ENCODE data around the gene ABCC6. TPM values are rescaled to one million over a fixed set of nuclear protein-coding genes. Genes with fewer than 3 reads are reported as not detected.

Gene ABCC6
- total RNA-seq, 2 experiments from 2014 or later: not detected

GRCh38 chr16:16197966-16198365 is 25.3 kb downstream of the ABCC6 start:
- H2AFZ ChIP-seq (ENCODE audit: low read length): no peak overlapping the region
- CTCF ChIA-PET (ENCODE audit: unreplicated experiment): no interaction called here
- no peak overlapping the region for H3K4me3 ChIP-seq (ENCODE audit: low read depth, low read length, poor library complexity, severe bottlenecking)
- no TSS peak for BruUV-seq (replicated peaks)
- no peaks in the 10 kb centered on the region for H3K9me2 ChIP-seq (ENCODE audit: insufficient read depth, low read length)
- H3K36me3 ChIP-seq (ENCODE audit: insufficient read depth, low read length): no peaks in the 10 kb centered on the region
- POLR2A ChIA-PET: no interaction called here
- H3K4me1 ChIP-seq (ENCODE audit: insufficient read depth, low read length, poor library complexity, severe bottlenecking): peaks cover 27% of the 10 kb centered on the region
- no peak overlapping the region for H3K4me2 ChIP-seq (ENCODE audit: low read length)
- no peak for TF ChIP-seq CTCF (conservative IDR thresholded peaks at IDR 0.05; ENCODE audit: low read length)
- no peak for TF ChIP-seq EZH2phosphoT487 (IDR thresholded peaks at IDR 0.05; ENCODE audit: borderline replicate concordance, low read depth, low read length)
- no peaks in the 10 kb centered on the region for H4K20me1 ChIP-seq (ENCODE audit: insufficient read depth, low read length)
- intact Hi-C loops (cut with micrococcal nuclease; ENCODE audit: unreplicated experiment): loop anchor here (5.0 kb wide), 1 partner anchor 431 kb away; no protein-coding TSS in a partner anchor
- no peak for DNase-seq (ENCODE audit: low spot score)
- no peak overlapping the region for H3K27ac ChIP-seq (ENCODE audit: low read depth, low read length, poor library complexity, severe bottlenecking)
- no peaks in the 10 kb centered on the region for H3K9me3 ChIP-seq (ENCODE audit: low read length)
- no peaks in the 10 kb centered on the region for H3K79me2 ChIP-seq (ENCODE audit: insufficient read depth, low read depth, low read length)

DNA sequence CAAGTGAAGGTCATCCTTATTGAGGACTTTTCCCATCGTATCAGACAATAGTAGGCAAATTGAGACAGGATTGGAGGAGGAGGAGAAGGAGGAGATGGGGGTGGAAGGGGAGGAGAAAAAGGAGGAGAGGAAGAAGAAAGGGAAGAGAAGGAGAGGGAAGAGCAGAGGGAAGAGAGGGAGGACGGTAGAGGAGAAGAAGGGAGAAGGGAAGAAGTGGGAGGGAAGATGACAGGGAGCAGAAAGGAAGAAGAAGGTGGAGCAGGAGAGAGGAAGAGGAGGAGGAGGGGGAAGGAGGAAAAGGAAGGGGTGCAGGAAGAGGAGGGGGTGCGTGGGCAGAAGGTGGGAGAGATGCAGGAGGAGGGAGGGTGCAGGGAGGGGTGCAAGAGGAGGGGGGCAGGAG is 26.0 kb downstream of the ABCC6 start:
- H3K36me3 ChIP-seq (ENCODE audit: insufficient read depth, low read length): no peaks in the 10 kb centered on the region
- H3K4me3 ChIP-seq (ENCODE audit: low read depth, low read length, poor library complexity, severe bottlenecking): no peak overlapping the region
- no peak for DNase-seq (ENCODE audit: low spot score)
- no peaks in the 10 kb centered on the region for H3K9me3 ChIP-seq (ENCODE audit: low read length)
- intact Hi-C loops (cut with micrococcal nuclease; ENCODE audit: unreplicated experiment): loop anchor here (5.0 kb wide), 1 partner anchor 430 kb away; no protein-coding TSS in a partner anchor
- H3K4me1 ChIP-seq (ENCODE audit: insufficient read depth, low read length, poor library complexity, severe bottlenecking): peaks cover 27% of the 10 kb centered on the region
- ChIA-PET POLR2A (no interaction called here), CTCF (ENCODE audit: unreplicated experiment) (no interaction called here)
- H3K4me2 ChIP-seq (ENCODE audit: low read length): 0 out of 2 replicates have a peak overlapping the region, but pooled peaks have one; percentile 0
- no peak overlapping the region for H2AFZ ChIP-seq (ENCODE audit: low read length)
- no TSS peak for BruUV-seq (replicated peaks)
- H3K9me2 ChIP-seq (ENCODE audit: insufficient read depth, low read length): no peaks in the 10 kb centered on the region
- H3K27ac ChIP-seq (ENCODE audit: low read depth, low read length, poor library complexity, severe bottlenecking): no peak overlapping the region
- H3K79me2 ChIP-seq (ENCODE audit: insufficient read depth, low read depth, low read length): no peaks in the 10 kb centered on the region
- no peaks in the 10 kb centered on the region for H4K20me1 ChIP-seq (ENCODE audit: insufficient read depth, low read length)
- TF ChIP-seq CTCF (conservative IDR thresholded peaks at IDR 0.05; ENCODE audit: low read length): no peak
- no peak for TF ChIP-seq EZH2phosphoT487 (IDR thresholded peaks at IDR 0.05; ENCODE audit: borderline replicate concordance, low read depth, low read length)

DNA sequence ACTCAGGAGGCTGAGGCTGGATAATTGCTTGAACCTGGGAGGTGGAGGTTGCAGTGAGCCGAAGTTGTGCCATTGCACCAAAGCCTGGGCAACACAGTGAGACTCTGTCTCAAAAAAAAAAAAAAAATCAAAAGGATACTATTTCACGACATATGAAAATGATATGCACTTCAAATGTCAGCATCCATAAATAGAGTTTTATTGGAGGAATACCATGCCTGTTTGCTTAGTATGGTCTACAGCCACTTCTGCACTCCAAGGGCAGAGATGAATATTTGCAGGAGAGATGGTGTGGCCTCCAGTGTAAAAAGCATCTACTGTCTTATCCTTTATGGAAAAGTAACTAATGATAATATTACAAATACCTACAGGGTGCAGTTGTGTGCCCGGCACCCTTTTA is 27.2 kb downstream of the ABCC6 start:
- Histone ChIP-seq H3K9me2 (ENCODE audit: insufficient read depth, low read length) (no peaks in the 10 kb centered on the region), H4K20me1 (ENCODE audit: insufficient read depth, low read length) (no peaks in the 10 kb centered on the region), H3K9me3 (ENCODE audit: low read length) (no peaks in the 10 kb centered on the region), H3K36me3 (ENCODE audit: insufficient read depth, low read length) (no peaks in the 10 kb centered on the region), H3K4me1 (ENCODE audit: insufficient read depth, low read length, poor library complexity, severe bottlenecking) (peaks cover 19% of the 10 kb centered on the region), H2AFZ (ENCODE audit: low read length) (no peak overlapping the region), H3K79me2 (ENCODE audit: insufficient read depth, low read depth, low read length) (no peaks in the 10 kb centered on the region), H3K4me3 (ENCODE audit: low read depth, low read length, poor library complexity, severe bottlenecking) (no peak overlapping the region), H3K4me2 (ENCODE audit: low read length) (no peak overlapping the region), H3K27ac (ENCODE audit: low read depth, low read length, poor library complexity, severe bottlenecking) (no peak overlapping the region)
- DNase-seq (ENCODE audit: low spot score): no peak
- ChIA-PET POLR2A (no interaction called here), CTCF (ENCODE audit: unreplicated experiment) (no interaction called here)
- TF ChIP-seq CTCF (conservative IDR thresholded peaks at IDR 0.05; ENCODE audit: low read length) (no peak), EZH2phosphoT487 (IDR thresholded peaks at IDR 0.05; ENCODE audit: borderline replicate concordance, low read depth, low read length) (no peak)
- intact Hi-C loops (cut with micrococcal nuclease; ENCODE audit: unreplicated experiment): loop anchor here (5.0 kb wide), 1 partner anchor 429 kb away; no protein-coding TSS in a partner anchor
- BruUV-seq (replicated peaks): no TSS peak
